GM19351 (cell line): ENCODE results near the gene MAX.

Experiments
- ATAC-seq: cut with Tn5 transposase; IDR thresholded peaks from one replicate; pipeline ENCODE4 v1.9.1; 2021; ENCODE audit warnings: mild to moderate bottlenecking, moderate library complexity; ENCODE audit not compliant: unreplicated experiment

Gene MAX, protein sequence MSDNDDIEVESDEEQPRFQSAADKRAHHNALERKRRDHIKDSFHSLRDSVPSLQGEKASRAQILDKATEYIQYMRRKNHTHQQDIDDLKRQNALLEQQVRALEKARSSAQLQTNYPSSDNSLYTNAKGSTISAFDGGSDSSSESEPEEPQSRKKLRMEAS

DNA sequence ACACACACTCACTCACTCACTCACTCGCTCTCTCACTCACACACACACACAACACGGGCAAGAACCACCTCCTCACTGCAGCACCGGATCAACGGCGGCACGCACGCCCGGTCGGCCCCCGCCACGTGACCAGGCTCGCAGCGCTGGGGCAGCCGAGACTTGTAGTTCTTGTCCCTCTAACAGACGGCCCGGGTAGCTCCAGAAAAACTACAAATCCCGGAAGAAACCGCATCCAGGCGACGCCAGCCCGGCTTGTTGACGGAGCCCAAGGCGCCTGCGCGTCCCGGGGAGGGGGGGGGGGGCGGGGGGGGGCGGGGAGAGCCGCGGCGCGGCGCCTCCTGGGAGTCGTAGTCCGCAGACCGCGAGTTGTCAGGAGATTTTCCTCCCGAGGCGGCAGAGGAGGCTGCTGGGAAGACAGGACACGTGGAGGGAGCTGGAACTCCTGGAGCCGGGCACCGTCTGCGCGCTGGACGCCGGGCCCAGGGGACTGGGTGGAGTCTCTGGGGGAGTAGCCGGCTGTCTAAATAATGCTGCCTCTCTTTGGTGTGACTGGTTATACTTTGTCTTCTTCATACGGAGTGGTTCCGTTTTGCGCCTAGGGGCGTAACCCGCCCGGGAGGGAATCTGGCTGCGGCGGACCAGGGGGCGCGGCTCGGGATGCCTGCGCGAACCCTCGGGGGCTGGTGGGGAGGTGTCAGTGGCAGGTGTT lies at the start of gene MAX:
Gene MAX, minus strand, starts transcription at position 77 of the 709 bp plus-strand sequence. CDS start 178 bp downstream, outside the sequence.
- peak; percentile 86 for ATAC-seq

GRCh38 chr14:65151609-65151956 lies 49.3 kb upstream of the MAX start:
- ATAC-seq, result no peak

DNA sequence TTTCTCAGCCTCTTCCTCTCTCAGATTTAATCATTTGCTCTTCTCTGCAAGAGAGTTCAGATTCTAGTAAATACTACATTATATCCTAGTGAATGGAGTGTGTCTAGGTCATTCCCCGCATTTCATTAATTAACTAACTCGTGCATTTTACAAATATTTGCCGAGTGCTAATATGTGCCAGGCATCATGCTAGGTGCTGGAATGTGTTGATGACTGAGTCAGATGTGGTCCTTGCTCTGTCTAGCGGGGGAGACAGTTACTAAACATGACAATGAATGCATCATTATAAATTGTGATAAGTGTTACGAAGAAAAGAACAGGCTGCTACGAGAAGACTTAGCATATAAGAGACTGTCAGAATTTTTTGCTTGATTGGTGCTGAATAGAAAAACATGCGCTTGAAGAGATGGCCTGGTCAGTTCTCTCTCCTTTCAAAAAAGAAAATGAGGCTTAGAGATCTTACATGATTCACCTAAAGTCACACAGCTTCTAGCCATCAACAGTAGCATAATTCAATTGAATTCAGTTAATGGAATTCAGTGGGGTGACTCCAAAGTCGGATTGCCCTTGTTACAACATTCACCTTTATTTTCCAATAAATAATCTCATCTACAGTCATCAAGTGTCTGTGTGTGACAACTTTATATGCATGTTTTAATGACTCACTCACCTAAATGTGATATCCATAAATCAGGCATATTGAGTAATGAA lies 48.7 kb upstream of the MAX start:
- ATAC-seq, result no peak

- no peak for ATAC-seq
Measured at GRCh38 chr14:65149116-65149515, 46.8 kb upstream of the MAX start.

- ATAC-seq, result no peak
Measured at GRCh38 chr14:65144170-65144569, 41.9 kb upstream of the MAX start.

DNA sequence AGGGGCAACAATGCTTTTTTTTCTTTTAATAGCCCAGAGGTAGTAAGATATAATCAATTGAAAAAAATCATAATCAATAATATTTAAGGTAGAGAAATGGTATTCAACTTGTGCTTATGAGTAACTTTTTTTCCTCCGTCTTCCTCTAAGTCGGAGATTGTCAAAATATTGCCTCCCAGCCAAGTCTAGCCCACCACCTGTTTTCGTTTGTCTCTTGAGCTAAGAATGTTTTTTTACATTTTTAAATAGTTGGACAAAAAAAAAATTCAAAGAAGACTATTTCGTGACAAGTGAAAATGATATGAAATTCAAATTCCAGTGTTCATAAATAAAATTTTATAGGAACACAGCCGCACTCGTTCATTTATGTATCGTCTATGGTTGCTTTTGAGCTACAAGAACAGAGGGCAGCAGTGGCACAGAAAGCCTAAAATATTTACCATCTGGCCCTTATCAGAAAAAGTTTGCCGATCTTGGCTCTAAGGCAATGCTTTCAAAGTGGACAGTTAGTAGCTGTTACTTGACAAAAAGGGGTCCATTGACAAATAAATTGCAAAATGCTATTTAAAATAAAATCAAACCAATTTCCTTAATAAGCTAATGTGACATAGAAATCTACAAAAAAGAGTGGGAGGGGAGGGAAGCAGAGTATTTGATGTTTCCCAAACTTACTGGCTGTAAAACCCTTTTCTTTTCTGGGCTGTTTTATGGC lies 40.8 kb upstream of the MAX start:
- no peak for ATAC-seq

- no peak for ATAC-seq
Measured at GRCh38 chr14:65142429-65142828, 40.1 kb upstream of the MAX start.

DNA sequence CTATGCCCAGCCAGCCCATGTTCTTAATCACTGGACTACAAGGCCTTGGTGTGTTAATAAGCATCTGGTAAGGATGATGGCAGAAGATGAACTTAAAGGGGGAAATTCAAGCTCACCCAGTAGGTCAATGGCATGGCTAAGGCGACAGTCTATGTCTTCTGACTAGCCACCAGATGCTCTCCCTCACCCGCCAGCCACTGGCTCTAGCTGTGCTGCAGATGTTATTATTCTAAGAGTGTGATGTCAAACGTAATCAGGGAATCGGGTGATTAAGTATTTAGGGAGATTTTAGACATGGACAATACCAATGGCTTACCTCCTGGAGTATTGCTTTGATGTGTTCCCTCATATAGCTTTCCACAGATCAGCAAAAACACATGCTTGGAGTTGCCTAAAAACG lies 39.2 kb upstream of the MAX start:
- ATAC-seq, result no peak

- no peak for ATAC-seq
Measured at GRCh38 chr14:65137648-65138307, 35.5 kb upstream of the MAX start.

GRCh38 chr14:65134651-65135579 lies 32.6 kb upstream of the MAX start:
- no peak for ATAC-seq

DNA sequence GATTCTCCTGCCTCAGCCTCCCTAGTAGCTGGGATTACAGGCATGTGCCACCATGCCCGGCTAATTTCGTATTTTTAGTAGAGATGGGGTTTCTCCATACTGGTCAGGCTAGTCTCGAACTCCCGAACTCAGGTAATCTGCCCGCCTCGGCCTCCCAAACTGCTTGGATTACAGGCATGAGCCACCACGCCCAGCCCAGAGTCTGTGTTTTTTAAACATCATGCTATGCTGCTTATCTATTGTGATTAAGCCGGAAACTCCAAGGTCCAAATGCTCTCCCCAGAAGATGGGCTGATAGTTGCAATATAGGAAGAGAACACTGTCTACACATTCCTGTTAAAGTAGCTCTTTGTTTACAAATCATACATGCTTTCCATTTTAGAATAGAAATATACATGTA lies 30.5 kb upstream of the MAX start:
- ATAC-seq, result no peak

GRCh38 chr14:65131301-65131701 lies 29.0 kb upstream of the MAX start:
- no peak for ATAC-seq

DNA sequence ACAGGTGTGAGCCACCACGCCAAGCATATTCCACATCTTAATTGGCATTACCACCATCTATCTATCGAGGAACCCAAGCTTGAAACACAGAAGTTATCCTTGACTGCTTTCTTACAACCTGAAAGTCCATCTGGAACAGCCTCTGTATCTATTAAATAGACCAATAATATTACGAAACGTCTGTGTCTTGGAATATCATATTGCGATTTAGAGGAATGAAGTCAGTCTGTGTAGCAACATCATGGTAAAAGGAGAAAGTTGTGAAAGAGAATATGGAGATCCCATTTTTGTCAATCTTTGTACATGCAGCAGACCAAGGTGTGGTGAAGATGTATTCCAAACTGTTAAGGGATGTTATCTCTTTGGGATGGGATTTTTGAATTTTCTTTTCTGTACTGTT lies 25.8 kb upstream of the MAX start:
- no peak for ATAC-seq

DNA sequence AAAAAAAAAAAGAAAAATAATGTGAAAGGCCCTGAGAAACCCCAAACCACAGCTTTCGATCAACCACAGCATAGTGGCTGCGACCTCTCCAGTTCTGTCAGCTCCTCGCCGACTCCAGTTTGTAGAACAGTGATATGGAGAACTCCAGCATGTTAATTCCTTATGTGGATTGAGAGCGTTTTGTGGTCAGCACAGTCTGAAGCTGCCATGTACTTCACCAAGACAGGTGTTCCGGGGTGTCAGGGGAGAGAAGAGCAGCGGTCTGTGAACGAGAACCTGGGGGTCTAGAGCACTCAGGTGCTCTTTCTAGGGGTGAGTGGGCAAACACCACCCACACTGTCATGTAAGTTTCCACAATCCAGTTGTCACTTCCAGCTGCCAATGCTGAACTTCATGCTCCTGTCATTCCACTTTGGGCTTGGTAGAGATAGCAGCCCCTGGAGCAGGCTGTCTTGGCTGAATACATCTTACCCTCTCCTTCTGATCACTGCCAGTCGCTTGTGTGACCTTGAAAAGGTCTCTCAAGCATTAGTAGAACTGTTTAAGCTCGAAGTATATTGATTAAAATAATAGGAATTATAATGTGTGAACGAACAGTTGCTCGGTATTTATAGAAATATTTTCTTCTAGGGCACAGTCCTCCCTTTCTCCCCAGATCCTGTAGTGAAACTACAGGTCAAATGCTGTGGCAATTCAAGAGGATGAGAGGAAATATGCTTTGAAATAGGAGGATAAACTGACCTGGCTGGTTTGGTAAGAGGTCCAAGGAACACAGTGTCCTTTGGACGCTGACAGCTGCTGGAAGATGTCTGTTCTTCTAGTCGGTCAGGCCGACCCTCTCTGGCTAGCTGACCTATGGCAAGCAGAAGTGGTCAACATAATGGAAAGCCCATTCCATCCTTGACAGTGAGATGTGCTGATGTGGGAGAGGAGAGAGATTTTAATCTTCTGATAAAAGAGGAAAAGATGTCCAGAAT lies 15.7 kb upstream of the MAX start:
- no peak for ATAC-seq

DNA sequence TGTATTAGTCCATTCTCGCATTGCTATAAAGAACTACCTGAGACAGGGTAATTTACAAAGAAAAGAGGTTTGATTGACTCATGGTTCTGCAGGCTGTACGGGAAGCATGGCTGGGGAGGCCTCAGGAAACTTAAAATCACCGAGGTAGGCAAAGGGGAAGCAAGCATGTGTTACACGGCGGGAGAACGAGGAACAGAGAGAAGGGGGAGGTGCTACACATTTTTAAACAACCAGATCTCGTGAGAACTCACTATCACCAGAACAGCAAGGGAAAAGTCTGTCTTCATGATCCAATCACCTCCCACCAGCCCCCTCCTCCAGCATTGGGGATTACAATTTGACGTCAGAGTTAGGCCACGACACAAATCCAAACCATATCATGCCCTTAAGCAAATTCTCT lies 13.3 kb upstream of the MAX start:
- ATAC-seq, result no peak

GRCh38 chr14:65110525-65110924 lies 8.2 kb upstream of the MAX start:
- ATAC-seq, result no peak

DNA sequence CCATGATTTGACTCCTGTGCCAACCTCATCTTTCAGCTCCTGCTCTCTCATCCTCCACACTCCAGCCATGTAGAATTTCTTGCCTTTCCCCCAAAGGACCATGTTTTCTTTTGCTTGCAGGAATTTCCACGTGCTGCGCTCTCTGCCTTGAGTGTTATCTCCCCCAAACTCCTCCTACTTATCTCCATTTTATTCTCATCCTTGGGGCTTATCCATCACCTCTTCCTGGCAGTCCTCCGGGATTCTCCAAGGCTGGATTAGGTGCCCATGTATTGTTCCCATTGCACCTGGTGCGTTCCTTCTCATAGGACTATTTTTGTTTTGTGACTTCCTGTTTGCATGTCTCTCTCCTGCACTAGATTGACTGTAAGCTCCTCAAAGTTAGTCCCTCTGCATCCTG lies 7.0 kb upstream of the MAX start:
- no peak for ATAC-seq

GRCh38 chr14:65107200-65107599 lies 4.9 kb upstream of the MAX start:
- no peak for ATAC-seq

- no peak for ATAC-seq
Measured at GRCh38 chr14:65106736-65107135, 4.4 kb upstream of the MAX start.
